Measurements from ENCODE around the gene EFNB2. TPM values are rescaled to one million over a fixed set of nuclear protein-coding genes. Genes with fewer than 3 reads are reported as not detected.

The EFNB2 gene
- total RNA-seq, 2 experiments from 2014 or later: 0.14 TPM; not detected in 1

GRCh38 chr13:106527445-106527801 is 8.0 kb downstream of the EFNB2 start:
- DNase-seq: no peak
- H3K4me3 Mint-ChIP-seq: no peak overlapping the region
- CTCF ChIA-PET: no interaction called here
- no peaks in the 10 kb centered on the region for H3K9me3 Mint-ChIP-seq (ENCODE audit: low read depth)
- H3K36me3 Mint-ChIP-seq: no peaks in the 10 kb centered on the region
- no peaks in the 10 kb centered on the region for H3K4me1 Mint-ChIP-seq
- no peak overlapping the region for H3K27ac Mint-ChIP-seq
- peaks cover 83% of the 10 kb centered on the region for H3K27me3 Mint-ChIP-seq
- no peak for ATAC-seq

- CTCF ChIA-PET: no interaction called here
- Mint-ChIP-seq H3K36me3 (no peaks in the 10 kb centered on the region), H3K4me1 (no peaks in the 10 kb centered on the region), H3K27me3 (peaks cover 78% of the 10 kb centered on the region), H3K27ac (no peak overlapping the region), H3K4me3 (no peak overlapping the region), H3K9me3 (ENCODE audit: low read depth) (no peaks in the 10 kb centered on the region)
- no peak for DNase-seq
- no peak for ATAC-seq
Measured at GRCh38 chr13:106526738-106527444, 8.6 kb downstream of the EFNB2 start.

- Mint-ChIP-seq H3K4me1 (no peaks in the 10 kb centered on the region), H3K36me3 (no peaks in the 10 kb centered on the region), H3K27ac (no peak overlapping the region), H3K9me3 (ENCODE audit: low read depth) (no peaks in the 10 kb centered on the region), H3K4me3 (no peak overlapping the region), H3K27me3 (peaks cover 76% of the 10 kb centered on the region)
- DNase-seq (no peak), ATAC-seq (no peak)
- CTCF ChIA-PET: no interaction called here
Measured at GRCh38 chr13:106525865-106526264, 9.6 kb downstream of the EFNB2 start.

- H3K36me3 Mint-ChIP-seq: no peaks in the 10 kb centered on the region
- ATAC-seq (no peak), DNase-seq (no peak)
- no peak overlapping the region for H3K27ac Mint-ChIP-seq
- H3K9me3 Mint-ChIP-seq (ENCODE audit: low read depth): no peaks in the 10 kb centered on the region
- H3K4me1 Mint-ChIP-seq: no peaks in the 10 kb centered on the region
- CTCF ChIA-PET: interaction anchor here (1.1 to 1.8 kb wide), 2 partner anchors 11 to 12 kb away, joined by 3 to 6 read pairs; partner anchors contain the start of gene EFNB2
- no peak overlapping the region for H3K4me3 Mint-ChIP-seq
- peaks cover 61% of the 10 kb centered on the region for H3K27me3 Mint-ChIP-seq
Measured at GRCh38 chr13:106524108-106524507, 11.4 kb downstream of the EFNB2 start.

- no peak for ATAC-seq
- no peak for DNase-seq
- Mint-ChIP-seq H3K4me3 (no peak overlapping the region), H3K27ac (no peak overlapping the region), H3K36me3 (no peaks in the 10 kb centered on the region), H3K4me1 (no peaks in the 10 kb centered on the region), H3K27me3 (peaks cover 58% of the 10 kb centered on the region), H3K9me3 (ENCODE audit: low read depth) (no peaks in the 10 kb centered on the region)
- CTCF ChIA-PET: interaction anchor here (1.1 to 1.8 kb wide), 2 partner anchors 10 to 12 kb away, joined by 3 to 6 read pairs; partner anchors contain the start of gene EFNB2
Measured at GRCh38 chr13:106523576-106523975, 11.9 kb downstream of the EFNB2 start.

- CTCF ChIA-PET: no interaction called here
Measured at GRCh38 chr13:106522898-106523525, 12.4 kb downstream of the EFNB2 start.

GRCh38 chr13:106522112-106522705 is 13.3 kb downstream of the EFNB2 start:
- no peaks in the 10 kb centered on the region for H3K36me3 Mint-ChIP-seq
- no peaks in the 10 kb centered on the region for H3K9me3 Mint-ChIP-seq (ENCODE audit: low read depth)
- H3K4me1 Mint-ChIP-seq: no peaks in the 10 kb centered on the region
- H3K27ac Mint-ChIP-seq: no peak overlapping the region
- ATAC-seq (no peak), DNase-seq (no peak)
- peaks cover 45% of the 10 kb centered on the region for H3K27me3 Mint-ChIP-seq
- CTCF ChIA-PET: no interaction called here
- H3K4me3 Mint-ChIP-seq: no peak overlapping the region

More at GRCh38 chr13:106522898-106523525, 12.4 kb downstream of the EFNB2 start:
- ATAC-seq (no peak), DNase-seq (no peak)
- Mint-ChIP-seq H3K36me3 (no peaks in the 10 kb centered on the region), H3K9me3 (ENCODE audit: low read depth) (no peaks in the 10 kb centered on the region), H3K27ac (no peak overlapping the region), H3K27me3 (peaks cover 52% of the 10 kb centered on the region), H3K4me1 (no peaks in the 10 kb centered on the region), H3K4me3 (no peak overlapping the region)

GRCh38 chr13:106521095-106521799 is 14.2 kb downstream of the EFNB2 start:
- no peaks in the 10 kb centered on the region for H3K36me3 Mint-ChIP-seq
- CTCF ChIA-PET: no interaction called here
- H3K4me3 Mint-ChIP-seq: no peak overlapping the region
- H3K9me3 Mint-ChIP-seq (ENCODE audit: low read depth): no peaks in the 10 kb centered on the region
- no peak overlapping the region for H3K27ac Mint-ChIP-seq
- no peak for ATAC-seq
- H3K4me1 Mint-ChIP-seq: no peaks in the 10 kb centered on the region
- peaks cover 38% of the 10 kb centered on the region for H3K27me3 Mint-ChIP-seq
- DNase-seq: no peak

GRCh38 chr13:106520251-106521054 is 15.0 kb downstream of the EFNB2 start:
- no peaks in the 10 kb centered on the region for H3K4me1 Mint-ChIP-seq
- H3K27me3 Mint-ChIP-seq: peaks cover 30% of the 10 kb centered on the region
- no peaks in the 10 kb centered on the region for H3K36me3 Mint-ChIP-seq
- no peak overlapping the region for H3K27ac Mint-ChIP-seq
- CTCF ChIA-PET: no interaction called here
- DNase-seq (no peak), ATAC-seq (no peak)
- H3K9me3 Mint-ChIP-seq (ENCODE audit: low read depth): no peaks in the 10 kb centered on the region
- no peak overlapping the region for H3K4me3 Mint-ChIP-seq

- no peaks in the 10 kb centered on the region for H3K9me3 Mint-ChIP-seq (ENCODE audit: low read depth)
- no peak for DNase-seq
- no peaks in the 10 kb centered on the region for H3K36me3 Mint-ChIP-seq
- no peak for ATAC-seq
- H3K27ac Mint-ChIP-seq: no peak overlapping the region
- CTCF ChIA-PET: no interaction called here
- H3K27me3 Mint-ChIP-seq: peaks cover 26% of the 10 kb centered on the region
- H3K4me3 Mint-ChIP-seq: no peak overlapping the region
- H3K4me1 Mint-ChIP-seq: no peaks in the 10 kb centered on the region
Measured at GRCh38 chr13:106518512-106518911, 16.9 kb downstream of the EFNB2 start.

- DNase-seq (no peak), ATAC-seq (no peak)
- CTCF ChIA-PET: no interaction called here
- peaks cover 25% of the 10 kb centered on the region for H3K27me3 Mint-ChIP-seq
- no peaks in the 10 kb centered on the region for H3K4me1 Mint-ChIP-seq
- H3K27ac Mint-ChIP-seq: no peak overlapping the region
- no peak overlapping the region for H3K4me3 Mint-ChIP-seq
- no peaks in the 10 kb centered on the region for H3K36me3 Mint-ChIP-seq
- H3K9me3 Mint-ChIP-seq (ENCODE audit: low read depth): no peaks in the 10 kb centered on the region
Measured at GRCh38 chr13:106517109-106517847, 18.2 kb downstream of the EFNB2 start.

- ATAC-seq (no peak), DNase-seq (no peak)
- Mint-ChIP-seq H3K36me3 (no peaks in the 10 kb centered on the region), H3K27ac (no peak overlapping the region), H3K27me3 (peaks cover 23% of the 10 kb centered on the region), H3K9me3 (ENCODE audit: low read depth) (no peaks in the 10 kb centered on the region), H3K4me3 (no peak overlapping the region), H3K4me1 (no peaks in the 10 kb centered on the region)
- CTCF ChIA-PET: no interaction called here
Measured at GRCh38 chr13:106515635-106516254, 19.7 kb downstream of the EFNB2 start.
